ENCODE measurements around the gene TRAPPC12. TPM values are rescaled to one million over a fixed set of nuclear protein-coding genes. Genes with fewer than 3 reads are reported as not detected.
"Not testable (repeated sequence)": the region's sequence is repeated elsewhere in the genome, so short reads cannot be mapped to it uniquely, and the experiment has no call there.

TRAPPC12 gene
- total RNA-seq, 4 donors from 2014 or later, result 52.2 to 90.7 (median 77.6) TPM

GRCh38 chr2:3450385-3451010 is 71.0 kb downstream of the TRAPPC12 start:
- Histone ChIP-seq H3K4me1 (peaks cover 0 to 24% (median 0%) of the 10 kb centered on the region in 3 donors), H3K27ac (no peak overlapping the region), H3K9me3 (no peaks in the 10 kb centered on the region), H3K4me3 (no peak overlapping the region), H3K36me3 (peaks cover 0 to 86% of the 10 kb centered on the region in 2 donors), H3K27me3 (no peaks in the 10 kb centered on the region)
- no peak for ATAC-seq
- 40 to 66% methylated on average over 4 to 16 of the region's 16 CpGs for WGBS, 2 donors (ENCODE audit: low coverage in 1 of 2)
- TF ChIP-seq EP300 (IDR thresholded peaks at IDR 0.05), result no peak

GRCh38 chr2:3451169-3451568 is 71.7 kb downstream of the TRAPPC12 start:
- H3K27ac ChIP-seq, result no peak overlapping the region
- H3K27me3 ChIP-seq, result no peaks in the 10 kb centered on the region
- H3K9me3 ChIP-seq, result no peaks in the 10 kb centered on the region
- peaks cover 0 to 24% (median 0%) of the 10 kb centered on the region in 3 donors for H3K4me1 ChIP-seq
- ATAC-seq, result no peak
- H3K36me3 ChIP-seq, result peaks cover 0 to 85% of the 10 kb centered on the region in 2 donors
- H3K4me3 ChIP-seq, result no peak overlapping the region
- TF ChIP-seq EP300 (IDR thresholded peaks at IDR 0.05) (no peak), POLR2A (IDR thresholded peaks at IDR 0.05) (no peak), CTCF (IDR thresholded peaks at IDR 0.05) (no peak), POLR2AphosphoS5 (IDR thresholded peaks at IDR 0.05) (no peak)
- WGBS, 2 donors (ENCODE audit: low coverage in 1 of 2), result 78 to 90% methylated on average over 2 to 4 of the region's 4 CpGs

DNA sequence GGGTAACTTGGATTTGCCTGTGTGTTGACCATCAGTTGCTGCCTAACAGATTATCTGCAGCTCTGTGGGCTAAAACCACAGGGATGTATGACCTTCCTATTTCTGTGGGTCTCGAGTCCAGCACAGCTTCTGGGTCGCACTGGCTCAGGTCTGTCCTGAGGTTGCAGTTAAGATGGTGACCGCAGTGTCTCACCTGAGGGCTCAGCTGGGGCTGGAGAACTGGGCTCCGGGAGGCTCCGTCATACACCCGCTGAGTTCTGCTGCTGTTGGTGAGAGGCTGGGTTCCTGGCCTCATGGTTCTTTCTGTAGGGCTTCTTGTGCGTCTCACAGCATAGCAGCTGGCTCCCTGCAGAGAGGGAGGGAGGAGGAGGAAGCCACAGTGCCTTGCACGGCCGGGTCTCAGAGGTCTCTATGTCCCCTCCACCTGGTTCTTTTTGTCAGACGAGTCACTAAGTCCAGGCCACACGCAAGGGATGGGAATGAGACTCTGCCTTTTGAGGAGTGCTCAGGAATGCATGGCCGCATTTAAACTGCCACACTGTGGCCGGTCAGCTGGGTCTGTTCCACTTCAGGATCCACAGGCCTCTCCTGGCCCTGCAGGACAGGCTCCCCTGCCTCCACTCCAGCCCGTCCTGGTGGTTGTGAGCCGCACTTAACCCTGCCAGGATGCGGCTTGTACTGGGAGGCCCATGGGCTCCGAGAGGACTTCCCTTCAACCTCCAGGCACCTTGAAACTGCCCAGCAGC is 72.6 kb downstream of the TRAPPC12 start:
- ATAC-seq, result no peak
- 90 to 100% methylated on average over 2 to 4 of the region's 17 CpGs for WGBS, 2 donors (ENCODE audit: low coverage in 1 of 2)
- H3K27ac ChIP-seq, result no peak overlapping the region
- H3K9me3 ChIP-seq, result no peaks in the 10 kb centered on the region
- no peaks in the 10 kb centered on the region for H3K27me3 ChIP-seq
- H3K36me3 ChIP-seq, result peaks cover 0 to 85% of the 10 kb centered on the region in 2 donors
- TF ChIP-seq CTCF (IDR thresholded peaks at IDR 0.05) (no peak), EP300 (IDR thresholded peaks at IDR 0.05) (no peak), POLR2AphosphoS5 (IDR thresholded peaks at IDR 0.05) (no peak), POLR2A (IDR thresholded peaks at IDR 0.05) (no peak)
- H3K4me3 ChIP-seq, result no peak overlapping the region
- peaks cover 0 to 24% (median 0%) of the 10 kb centered on the region in 3 donors for H3K4me1 ChIP-seq

- ATAC-seq, result no peak
- peaks cover 0 to 85% of the 10 kb centered on the region in 2 donors for H3K36me3 ChIP-seq
- no peak overlapping the region for H3K27ac ChIP-seq
Observed at GRCh38 chr2:3453190-3453999, 73.9 kb downstream of the TRAPPC12 start.

DNA sequence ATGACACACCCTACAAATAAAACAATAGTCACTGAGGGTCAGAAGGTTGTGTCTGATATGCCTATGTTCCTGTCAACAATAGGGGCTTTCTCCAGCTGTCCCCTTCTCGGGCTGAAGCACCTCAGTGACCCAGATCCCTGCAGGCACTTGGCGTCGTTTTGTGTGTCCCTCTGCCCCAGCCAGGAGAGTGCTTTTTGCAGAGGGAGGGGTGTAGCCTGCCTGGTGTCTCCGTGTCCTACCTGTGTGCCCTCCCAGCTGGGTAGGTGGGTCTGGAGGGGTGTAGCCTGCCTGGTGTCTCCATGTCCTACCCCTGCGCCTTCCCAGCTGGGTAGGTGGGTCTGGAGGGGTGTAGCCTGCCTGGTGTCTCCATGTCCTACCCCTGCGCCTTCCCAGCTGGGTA is 74.5 kb downstream of the TRAPPC12 start:
- H3K27me3 ChIP-seq, H3K27ac ChIP-seq, H3K9me3 ChIP-seq, H3K4me3 ChIP-seq, ATAC-seq: not testable (repeated sequence)
- Histone ChIP-seq H3K36me3 (peaks cover 0 to 88% of the 10 kb centered on the region in 2 donors), H3K4me1 (peaks cover 0 to 13% (median 0%) of the 10 kb centered on the region in 3 donors)
- no CpG with 5 or more reads among the region's 6 CpGs for WGBS, 2 donors (ENCODE audit: low coverage in 1 of 2)

More at GRCh38 chr2:3453190-3453999, 73.9 kb downstream of the TRAPPC12 start:
- no peaks in the 10 kb centered on the region for H3K27me3 ChIP-seq
- H3K9me3 ChIP-seq, result no peaks in the 10 kb centered on the region
- H3K4me1 ChIP-seq, result peaks cover 0 to 13% (median 0%) of the 10 kb centered on the region in 3 donors
- TF ChIP-seq CTCF (IDR thresholded peaks at IDR 0.05) (no peak), EP300 (IDR thresholded peaks at IDR 0.05) (no peak), POLR2A (IDR thresholded peaks at IDR 0.05) (no peak), POLR2AphosphoS5 (IDR thresholded peaks at IDR 0.05) (no peak)
- WGBS, 2 donors (ENCODE audit: low coverage in 1 of 2), result 65 to 74% methylated on average over 15 to 19 of the region's 20 CpGs
- no peak overlapping the region for H3K4me3 ChIP-seq

Measured in gastroesophageal sphincter (tissue), 4 donors.